Measurements from ENCODE around the gene COTL1. TPM values are rescaled to one million over a fixed set of nuclear protein-coding genes. Genes with fewer than 3 reads are reported as not detected.

Gene COTL1
- total RNA-seq, 1 donor from 2014 or later = 487 TPM

- Mint-ChIP-seq H3K9me3 (no peaks in the 10 kb centered on the region), H3K4me3 (no peak overlapping the region), H3K4me1 (peaks cover 57% of the 10 kb centered on the region), H3K36me3 (ENCODE audit: low read depth) (peaks cover 74% of the 10 kb centered on the region), H3K27ac (peak overlapping the region; percentile 35), H3K27me3 (no peaks in the 10 kb centered on the region)
- ATAC-seq (ENCODE audit: low read depth) (no peak), DNase-seq (no peak)
- no peak for TF ChIP-seq CTCF (IDR thresholded peaks at IDR 0.05)
- ChIA-PET CTCF (no interaction called here), POLR2A (interaction anchor here (1.6 kb wide), 1 partner anchor 35 kb away, joined by 4 read pairs; no protein-coding TSS in a partner anchor)
- intact Hi-C loops (cut with micrococcal nuclease) = no loop called here
Measured at GRCh38 chr16:84570739-84571403, 47.0 kb downstream of the COTL1 start.

- no peak for DNase-seq
- H3K4me3 Mint-ChIP-seq = no peak overlapping the region
- ChIA-PET CTCF (interaction anchor here (1.2 to 1.9 kb wide), 2 partner anchors 53 to 157 kb away, joined by 3 to 10 read pairs; no protein-coding TSS in a partner anchor), POLR2A (interaction anchor here (0.8 to 1.9 kb wide), 8 partner anchors 10 to 54 kb away, joined by 3 to 12 read pairs (median 4); no protein-coding TSS in a partner anchor)
- H3K4me1 Mint-ChIP-seq = peaks cover 50% of the 10 kb centered on the region
- H3K9me3 Mint-ChIP-seq = no peaks in the 10 kb centered on the region
- peak overlapping the region; percentile 64 for H3K27ac Mint-ChIP-seq
- no peaks in the 10 kb centered on the region for H3K27me3 Mint-ChIP-seq
- no peak for TF ChIP-seq CTCF (IDR thresholded peaks at IDR 0.05)
- intact Hi-C loops (cut with micrococcal nuclease) = no loop called here
- peak; percentile 72 for ATAC-seq (ENCODE audit: low read depth)
- H3K36me3 Mint-ChIP-seq (ENCODE audit: low read depth) = peaks cover 83% of the 10 kb centered on the region
Measured at GRCh38 chr16:84569382-84569987, 48.4 kb downstream of the COTL1 start.

GRCh38 chr16:84568066-84568465 lies 49.8 kb downstream of the COTL1 start:
- peak overlapping the region; percentile 6 for H3K27ac Mint-ChIP-seq
- ATAC-seq (ENCODE audit: low read depth) = no peak
- ChIA-PET POLR2A (interaction anchor here (1.8 to 1.9 kb wide), 2 partner anchors 12 to 47 kb away, joined by 4 read pairs; no protein-coding TSS in a partner anchor), CTCF (no interaction called here)
- peaks cover 54% of the 10 kb centered on the region for H3K4me1 Mint-ChIP-seq
- no peak for DNase-seq
- peaks cover 83% of the 10 kb centered on the region for H3K36me3 Mint-ChIP-seq (ENCODE audit: low read depth)
- H3K9me3 Mint-ChIP-seq = no peaks in the 10 kb centered on the region
- H3K27me3 Mint-ChIP-seq = no peaks in the 10 kb centered on the region
- no peak for TF ChIP-seq CTCF (IDR thresholded peaks at IDR 0.05)
- intact Hi-C loops (cut with micrococcal nuclease) = no loop called here
- no peak overlapping the region for H3K4me3 Mint-ChIP-seq

- ChIA-PET POLR2A (no interaction called here), CTCF (no interaction called here)
- no peak for ATAC-seq (ENCODE audit: low read depth)
- Mint-ChIP-seq H3K9me3 (no peaks in the 10 kb centered on the region), H3K4me3 (no peak overlapping the region), H3K27ac (no peak overlapping the region), H3K27me3 (no peaks in the 10 kb centered on the region), H3K36me3 (ENCODE audit: low read depth) (peaks cover 82% of the 10 kb centered on the region), H3K4me1 (peaks cover 58% of the 10 kb centered on the region)
- intact Hi-C loops (cut with micrococcal nuclease) = no loop called here
- TF ChIP-seq CTCF (IDR thresholded peaks at IDR 0.05) = no peak
- DNase-seq = no peak
Measured at GRCh38 chr16:84567286-84567962, 50.5 kb downstream of the COTL1 start.
